ENCODE results near the gene EDC4. TPM values are rescaled to one million over a fixed set of nuclear protein-coding genes. Genes with fewer than 3 reads are reported as not detected.
A peak's percentile ranks its signal among the peaks of the same experiment; 100 is the strongest.

EDC4 gene
- total and polyA plus RNA-seq, 8 donors = 22.0 to 141 (median 42.0) TPM

- Histone ChIP-seq H3K4me1 (peaks cover 25 to 38% (median 29%) of the 10 kb centered on the region in 4 donors), H3K36me3 (peaks cover 39 to 64% (median 60%) of the 10 kb centered on the region in 4 donors), H3K4me3 (no peak overlapping the region), H3K27me3 (no peaks in the 10 kb centered on the region), H3K9me3 (no peaks in the 10 kb centered on the region), H3K27ac (no peak overlapping the region)
- 92 to 97% (median 96%) methylated on average over 2 of the region's 2 CpGs for WGBS, 5 donors
- DNase-seq = peak; percentile 34 to 55
- intact Hi-C loops (cut with DNase I; ENCODE audit: low total_unique reads) = no loop called here
- no peak for TF ChIP-seq POLR2A (IDR thresholded peaks at IDR 0.05)
- TF ChIP-seq CTCF (IDR thresholded peaks at IDR 0.05) = peak in 1 of 7 experiments; percentile 10
- TF ChIP-seq EP300 (IDR thresholded peaks at IDR 0.05) = no peak
- no peak for TF ChIP-seq POLR2AphosphoS5 (IDR thresholded peaks at IDR 0.05)
These were observed 7.5 kb upstream of the EDC4 start for GRCh38 chr16:67865318-67865717.

DNA sequence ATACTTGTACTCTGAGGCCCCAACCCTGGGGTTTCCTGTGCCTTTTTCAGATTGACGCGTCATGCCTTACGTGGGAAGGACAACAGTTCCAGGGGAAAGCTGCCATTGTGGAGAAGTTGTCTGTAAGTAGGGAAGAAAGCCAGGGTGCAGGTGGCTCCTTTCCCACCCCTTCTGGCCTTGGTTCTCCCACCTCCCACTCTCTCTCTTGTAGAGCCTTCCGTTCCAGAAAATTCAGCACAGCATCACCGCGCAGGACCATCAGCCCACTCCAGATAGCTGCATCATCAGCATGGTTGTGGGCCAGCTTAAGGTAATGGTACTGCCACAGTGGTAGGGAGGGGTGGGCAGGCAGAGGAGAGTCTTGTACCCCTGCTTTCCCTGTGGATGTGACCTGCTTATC, 4.6 kb upstream of the EDC4 start:
- TF ChIP-seq POLR2AphosphoS5 (IDR thresholded peaks at IDR 0.05) (no peak), POLR2A (IDR thresholded peaks at IDR 0.05) (no peak), CTCF (IDR thresholded peaks at IDR 0.05) (no peak), EP300 (IDR thresholded peaks at IDR 0.05) (no peak)
- no peak overlapping the region for H3K27ac ChIP-seq

DNA sequence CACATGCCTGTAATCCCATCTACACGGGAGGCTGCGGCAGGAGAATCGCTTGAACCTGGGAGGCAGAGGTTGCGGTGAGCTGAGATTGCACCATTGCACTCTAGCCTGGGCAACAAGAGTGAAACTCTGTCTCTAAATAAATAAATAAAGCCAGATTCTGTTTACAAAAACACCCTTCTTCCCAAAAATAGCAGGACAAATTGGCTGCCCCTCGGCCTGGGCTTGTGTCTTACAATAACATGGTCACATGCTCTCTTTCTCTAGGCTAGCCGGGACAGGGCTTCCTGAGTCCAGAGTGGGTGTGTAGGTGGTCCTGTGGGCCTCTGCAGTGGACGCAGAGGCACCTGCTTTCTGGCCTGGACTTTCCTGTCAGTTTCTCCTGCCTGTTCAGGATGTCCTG, 3.2 kb upstream of the EDC4 start:
- H3K4me1 ChIP-seq = peaks cover 11 to 26% (median 20%) of the 10 kb centered on the region in 4 donors
- peaks cover 45 to 73% (median 68%) of the 10 kb centered on the region in 4 donors for H3K36me3 ChIP-seq
- H3K27ac ChIP-seq = no peak overlapping the region
- intact Hi-C loops (cut with DNase I; ENCODE audit: low total_unique reads) = no loop called here
- H3K4me3 ChIP-seq = no peak overlapping the region
- H3K27me3 ChIP-seq = no peaks in the 10 kb centered on the region
- no peak for DNase-seq
- WGBS, 5 donors = 80 to 93% (median 86%) methylated on average over 7 of the region's 7 CpGs
- TF ChIP-seq EP300 (IDR thresholded peaks at IDR 0.05) = no peak
- no peak for TF ChIP-seq POLR2A (IDR thresholded peaks at IDR 0.05)
- no peak for TF ChIP-seq POLR2AphosphoS5 (IDR thresholded peaks at IDR 0.05)
- no peak for TF ChIP-seq CTCF (IDR thresholded peaks at IDR 0.05)
- no peaks in the 10 kb centered on the region for H3K9me3 ChIP-seq

More for the DNA sequence above, 4.6 kb upstream of the EDC4 start:
- no peak for DNase-seq
- intact Hi-C loops (cut with DNase I; ENCODE audit: low total_unique reads) = no loop called here
- 93 to 98% (median 98%) methylated on average over 6 of the region's 6 CpGs for WGBS, 5 donors
- H3K36me3 ChIP-seq = peaks cover 45 to 74% (median 68%) of the 10 kb centered on the region in 4 donors
- H3K4me1 ChIP-seq = peaks cover 8 to 23% (median 14%) of the 10 kb centered on the region in 4 donors
- H3K9me3 ChIP-seq = no peaks in the 10 kb centered on the region
- H3K27me3 ChIP-seq = no peaks in the 10 kb centered on the region
- no peak overlapping the region for H3K4me3 ChIP-seq

DNA sequence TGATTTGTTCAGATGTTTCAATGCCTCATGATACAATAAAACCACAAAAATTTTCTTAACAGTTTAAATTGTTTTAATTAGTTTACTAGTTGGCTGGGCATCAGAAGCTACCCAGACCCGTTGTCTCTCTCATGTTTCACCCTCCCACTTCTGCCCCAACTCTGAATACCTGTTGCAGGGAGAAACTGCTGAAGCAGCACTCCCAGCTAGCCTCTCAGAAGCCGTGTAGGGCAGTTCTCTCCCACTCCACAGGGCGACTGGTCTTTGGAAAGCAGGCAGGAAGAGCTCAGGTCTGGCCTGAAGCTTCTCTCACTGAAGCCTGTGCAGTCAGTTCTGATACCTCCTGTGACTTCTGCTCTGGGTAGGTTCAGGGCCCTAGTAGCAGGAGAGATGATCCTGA, 1.6 kb upstream of the EDC4 start:
- no peak for TF ChIP-seq EP300 (IDR thresholded peaks at IDR 0.05)
- Histone ChIP-seq H3K27ac (peak overlapping the region in 1 of 5 donors; percentile 90), H3K4me1 (peaks cover 16 to 42% (median 33%) of the 10 kb centered on the region in 4 donors), H3K27me3 (no peaks in the 10 kb centered on the region), H3K4me3 (no peak overlapping the region), H3K9me3 (no peaks in the 10 kb centered on the region), H3K36me3 (peaks cover 36 to 63% (median 59%) of the 10 kb centered on the region in 4 donors)
- DNase-seq = no peak
- WGBS, 5 donors = 60 to 82% (median 73%) methylated on average over 3 of the region's 3 CpGs
- intact Hi-C loops (cut with DNase I; ENCODE audit: low total_unique reads) = no loop called here

DNA sequence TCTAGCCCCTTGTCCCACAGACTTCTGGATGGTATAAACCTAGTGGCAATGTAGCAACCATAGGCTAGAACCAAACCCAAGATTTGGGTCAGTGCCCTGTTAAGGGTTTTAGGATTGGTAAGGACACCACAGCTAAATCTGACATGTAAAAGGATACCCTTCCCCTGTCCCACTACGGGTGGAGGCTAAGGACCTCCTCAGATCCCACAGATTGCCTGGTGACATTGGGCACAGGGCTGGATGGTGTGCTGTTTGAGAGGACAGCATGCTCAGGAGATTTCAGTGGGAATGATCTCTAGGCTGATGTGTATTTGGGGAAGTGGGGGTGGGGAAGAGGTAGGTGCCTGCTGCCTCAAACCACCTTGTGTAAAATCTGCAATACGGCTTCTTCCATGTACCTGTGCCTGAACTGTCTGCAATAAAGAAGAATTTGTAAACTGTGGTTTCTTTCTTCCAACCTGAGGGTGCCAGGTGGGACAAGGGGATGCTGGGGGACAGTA, 671 bp upstream of the EDC4 start:
- TF ChIP-seq CTCF (IDR thresholded peaks at IDR 0.05) (no peak), POLR2AphosphoS5 (IDR thresholded peaks at IDR 0.05) (no peak), EP300 (IDR thresholded peaks at IDR 0.05) (no peak)
- no peak for DNase-seq
- H3K4me3 ChIP-seq = peak overlapping the region; percentile 95 to 97 (median 96)
- no peaks in the 10 kb centered on the region for H3K27me3 ChIP-seq
- WGBS, 5 donors = 56 to 68% (median 61%) methylated on average over 2 of the region's 2 CpGs
- H3K27ac ChIP-seq = peak overlapping the region; percentile 75 to 90 (median 85)
- H3K4me1 ChIP-seq = peaks cover 16 to 46% (median 35%) of the 10 kb centered on the region in 4 donors
- peaks cover 39 to 63% (median 59%) of the 10 kb centered on the region in 4 donors for H3K36me3 ChIP-seq
- intact Hi-C loops (cut with DNase I; ENCODE audit: low total_unique reads) = no loop called here
- H3K9me3 ChIP-seq = no peaks in the 10 kb centered on the region

Data from stomach (tissue), 9 donors.